CD4-positive, alpha-beta T cell treated with Interferon gamma for 1 hour (primary cell): ENCODE measurements around the gene LIF.
"Not testable (repeated sequence)": the region's sequence is repeated elsewhere in the genome, so short reads cannot be mapped to it uniquely, and the experiment has no call there.

Experiments
- DNase-seq: peaks from one replicate; pipeline ENCODE4 v3.0.0-alpha.2; 2020

The LIF gene

DNA sequence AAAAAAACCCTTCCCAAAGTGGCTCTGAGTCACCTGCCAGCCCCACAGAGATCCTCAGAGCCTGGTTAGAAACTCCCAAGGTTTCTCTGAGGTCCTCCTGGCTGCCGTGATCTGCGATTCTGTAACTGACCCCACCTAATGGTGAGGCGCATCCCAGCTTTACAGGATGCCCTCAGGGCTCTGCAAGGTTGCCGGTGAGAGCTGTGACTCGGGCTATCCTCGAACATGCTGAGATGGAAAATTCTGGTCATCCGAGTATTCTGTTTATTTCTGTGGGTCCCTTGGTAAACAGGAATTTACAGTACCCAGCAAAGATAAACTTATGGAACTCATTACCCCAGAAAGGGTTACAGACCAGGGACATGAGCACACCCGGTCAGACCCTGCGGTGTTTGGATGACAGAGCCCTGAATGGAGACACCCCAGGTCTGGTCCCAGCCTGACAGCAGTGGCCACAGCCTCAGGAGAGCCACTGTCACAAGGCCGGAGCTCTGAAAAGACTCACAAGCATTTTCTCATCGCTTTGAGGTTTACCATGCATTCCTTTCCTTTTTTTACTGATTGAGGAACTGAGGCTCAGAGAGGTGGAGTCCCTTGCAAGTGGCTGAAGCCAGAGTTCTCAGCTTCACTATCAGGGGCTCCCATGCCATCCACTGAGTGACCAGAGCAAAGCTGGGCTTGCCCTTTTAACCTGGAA is 22.2 kb downstream of the LIF start:
- DNase-seq, result no peak

GRCh38 chr22:30223303-30223702 is 23.3 kb downstream of the LIF start:
- DNase-seq, result no peak

- DNase-seq, result no peak
These were observed 24.2 kb downstream of the LIF start for GRCh38 chr22:30222321-30222720.

DNA sequence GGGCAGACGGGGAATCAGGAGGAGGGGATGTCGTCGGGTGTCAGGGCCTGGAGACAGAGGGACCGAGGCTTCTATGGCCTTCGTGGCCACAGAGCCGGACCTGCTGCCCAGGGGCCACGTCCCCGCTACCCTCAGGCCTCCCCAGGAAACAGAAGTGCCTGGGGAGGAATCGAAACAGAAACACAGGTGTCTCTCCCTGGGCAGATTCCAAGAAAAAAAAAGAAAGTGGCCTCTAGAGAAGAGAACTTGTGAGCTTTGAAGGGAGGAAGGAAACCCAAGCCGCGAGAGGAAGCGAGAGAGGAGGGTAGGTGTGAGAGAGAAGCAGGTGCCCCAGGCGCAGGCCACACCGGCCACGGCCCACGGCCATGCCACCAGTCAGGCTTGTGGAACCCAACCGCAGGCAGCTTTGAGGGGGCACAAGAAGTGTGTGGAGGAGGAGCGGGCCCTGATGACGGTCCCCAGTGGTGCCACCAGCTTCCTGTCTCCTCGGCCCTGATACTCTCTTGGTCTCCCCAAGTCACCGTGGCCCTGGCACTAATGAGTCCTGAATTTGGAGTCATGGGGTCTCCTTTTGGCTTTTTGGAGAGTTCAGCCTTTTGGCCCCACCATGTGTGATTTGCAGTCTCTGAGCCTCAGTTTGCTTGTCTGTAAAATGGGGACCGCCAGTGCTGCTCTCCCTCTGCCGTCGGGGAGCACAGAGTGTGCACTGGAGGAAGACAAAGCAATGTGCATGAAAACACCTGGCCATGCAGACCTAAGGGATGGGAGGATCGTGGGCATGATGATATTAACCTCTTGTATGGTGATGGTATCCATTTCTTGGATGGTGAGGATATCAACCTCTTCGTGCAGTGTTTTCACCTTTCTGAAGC is 25.2 kb downstream of the LIF start:
- peak; percentile 67 for DNase-seq

- no peak for DNase-seq
These were observed 26.1 kb downstream of the LIF start for GRCh38 chr22:30220338-30221012.

DNA sequence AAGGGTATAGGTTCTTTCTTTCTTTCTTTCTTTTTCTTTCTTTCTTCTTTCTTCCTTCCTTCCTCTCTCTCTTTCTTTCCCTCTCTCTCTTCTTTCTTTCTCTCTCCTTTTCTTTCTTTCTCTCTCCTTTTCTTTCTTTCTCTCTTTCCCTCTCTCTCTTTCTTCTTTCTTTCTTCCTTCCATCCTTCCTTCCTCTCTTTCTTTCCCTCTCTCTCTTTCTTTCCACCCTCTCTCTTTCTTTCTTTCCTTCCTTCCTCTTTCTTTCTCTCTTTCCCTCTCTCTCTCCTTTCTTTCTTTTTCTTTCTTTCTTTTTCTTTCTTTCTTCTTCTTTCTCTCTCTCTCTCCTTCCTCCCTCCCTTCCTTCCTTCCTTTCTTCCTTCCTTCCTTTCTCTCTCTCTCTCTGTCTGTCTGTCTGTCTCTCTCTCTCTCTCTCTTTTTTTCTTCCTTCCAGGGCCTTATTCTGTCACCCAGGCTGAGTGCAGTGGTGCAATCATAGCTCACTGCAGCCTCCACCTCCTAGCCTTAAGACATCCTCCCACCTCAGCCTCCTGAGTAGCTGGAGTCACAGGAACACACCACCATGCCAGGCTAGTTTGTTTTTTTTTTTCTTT is 26.8 kb downstream of the LIF start:
- no peak for DNase-seq

GRCh38 chr22:30219049-30219654 is 27.4 kb downstream of the LIF start:
- no peak for DNase-seq

DNA sequence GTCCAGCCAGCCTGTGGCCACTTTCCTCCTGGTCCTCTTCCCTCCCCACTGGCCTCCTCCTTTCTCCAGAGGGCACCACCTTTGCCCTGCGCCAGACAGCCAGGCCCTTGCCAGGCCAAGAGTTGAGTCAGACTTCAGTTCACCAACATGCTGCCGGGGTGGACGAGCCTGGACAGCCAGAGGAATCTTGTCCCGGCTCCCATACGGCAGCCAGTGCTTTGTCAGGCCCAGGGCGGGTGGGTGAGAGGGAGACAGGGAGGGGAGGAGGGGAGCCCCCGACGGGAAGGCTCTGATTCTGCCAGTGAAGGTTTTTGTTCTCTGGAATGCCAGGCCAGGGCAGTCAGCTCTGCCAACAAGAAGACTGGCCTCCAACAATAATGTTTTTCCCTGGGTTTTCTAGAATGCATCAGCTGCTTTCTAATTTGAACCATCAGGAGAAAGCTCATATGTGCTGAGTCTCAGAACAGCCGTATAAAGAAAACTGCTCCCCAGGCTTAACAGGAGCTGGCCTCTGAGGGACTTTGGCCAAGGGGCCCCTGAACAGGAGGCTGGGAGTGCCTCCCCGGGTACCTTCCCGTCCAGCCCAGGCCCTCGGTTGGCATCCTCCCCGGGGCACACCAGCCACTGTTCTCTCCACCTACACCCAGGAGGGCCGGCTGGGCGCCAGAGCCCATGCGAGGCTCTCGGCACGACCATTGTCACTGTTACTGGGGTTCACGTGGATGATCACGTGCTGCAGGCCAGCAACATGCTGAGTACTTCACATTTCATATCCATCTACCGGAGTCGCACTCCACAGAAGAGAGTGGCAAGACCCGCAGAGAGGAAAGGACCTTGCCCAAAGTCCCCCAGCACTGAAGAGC is 28.6 kb downstream of the LIF start:
- DNase-seq, result no peak

GRCh38 chr22:30216710-30217109 is 29.8 kb downstream of the LIF start:
- DNase-seq, result no peak

GRCh38 chr22:30216272-30216671 is 30.3 kb downstream of the LIF start:
- DNase-seq, result not testable (repeated sequence)

GRCh38 chr22:30214703-30215407 is 31.7 kb downstream of the LIF start:
- no peak for DNase-seq

GRCh38 chr22:30212996-30213441 is 33.5 kb downstream of the LIF start:
- DNase-seq, result no peak

- DNase-seq, result peak; percentile 52
These were observed 34.1 kb downstream of the LIF start for GRCh38 chr22:30212363-30212995.

- no peak for DNase-seq
These were observed 35.3 kb downstream of the LIF start for GRCh38 chr22:30211124-30211820.

DNA sequence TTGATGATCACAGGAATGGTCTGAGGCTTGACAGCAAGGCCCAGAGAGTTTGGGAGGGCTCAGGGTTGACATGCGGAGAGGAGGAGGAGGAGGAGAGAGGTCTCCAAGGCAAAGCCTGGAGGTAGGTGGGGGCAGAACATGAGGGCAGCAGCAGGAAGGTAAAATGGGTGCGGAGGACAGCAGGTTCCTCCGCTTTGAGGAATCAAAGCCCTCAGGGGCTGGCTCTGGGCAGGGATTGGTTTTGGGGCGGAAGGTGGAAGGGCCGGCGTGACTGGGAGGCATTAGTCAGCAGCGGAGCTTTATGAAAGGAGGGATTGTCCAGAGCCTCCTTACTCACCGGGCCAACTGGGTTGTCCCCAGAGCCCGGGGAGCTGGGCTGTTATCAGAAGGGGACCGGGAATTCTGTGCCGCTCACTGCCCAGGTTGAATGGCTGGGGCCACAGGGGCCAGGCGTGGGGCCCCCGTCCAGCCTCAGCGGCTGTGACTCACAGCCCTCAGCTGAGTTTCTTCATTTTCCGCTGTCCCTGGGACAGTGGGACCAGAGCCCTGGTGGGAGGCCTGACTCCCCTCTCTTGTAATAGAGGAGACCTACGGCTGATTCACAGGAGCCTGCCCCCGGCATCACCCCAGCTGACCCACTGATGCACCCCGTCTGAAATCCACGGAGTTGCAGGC is 36.2 kb downstream of the LIF start:
- no peak for DNase-seq

GRCh38 chr22:30209642-30210041 is 36.9 kb downstream of the LIF start:
- no peak for DNase-seq

GRCh38 chr22:30208631-30209603 is 37.6 kb downstream of the LIF start:
- no peak for DNase-seq

- no peak for DNase-seq
These were observed 39.6 kb downstream of the LIF start for GRCh38 chr22:30206944-30207343.
